Smooth muscle cell (in vitro differentiated cells): ENCODE results near the gene QPRT. TPM values are rescaled to one million over a fixed set of nuclear protein-coding genes. Genes with fewer than 3 reads are reported as not detected.
"Not testable (repeated sequence)": the region's sequence is repeated elsewhere in the genome, so short reads cannot be mapped to it uniquely, and the experiment has no call there.

ENCODE experiments used
- DNase-seq: peaks from one replicate; lab custom pipeline; 2025; ENCODE audit not compliant: unreplicated experiment; lab: John Stamatoyannopoulos, UW
- H2AFZ ChIP-seq: fragments of 200-600 bp; sonication (generic); 2 replicates; pipeline ENCODE4 v1.6.0; 2016; ENCODE audit warnings: antibody characterized with exemption, low read depth, mild to moderate bottlenecking
- H3F3A ChIP-seq: fragments of 200-600 bp; sonication (generic); 2 replicates; pipeline ENCODE4 v1.6.0; 2017; ENCODE audit warnings: antibody characterized with exemption, low read depth
- H3K27ac ChIP-seq: fragments of 200-600 bp; sonication (generic); 2 replicates; pipeline ENCODE4 v1.5.1; 2016; ENCODE audit warnings: low read depth, mild to moderate bottlenecking
- H3K27me3 ChIP-seq: fragments of 200-600 bp; sonication (generic); 2 replicates; pipeline ENCODE4 v1.6.1; 2016; ENCODE audit warnings: low read depth, mild to moderate bottlenecking
- H3K36me3 ChIP-seq: fragments of 200-600 bp; sonication (generic); 2 replicates; pipeline ENCODE4 v1.5.1; 2016; ENCODE audit warnings: low read depth
- H3K4me1 ChIP-seq: fragments of 200-600 bp; sonication (generic); 2 replicates; pipeline ENCODE4 v1.5.1; 2016; ENCODE audit warnings: low read depth
- H3K4me2 ChIP-seq: fragments of 200-600 bp; sonication (generic); 2 replicates; pipeline ENCODE4 v1.6.0; 2016; ENCODE audit warnings: mild to moderate bottlenecking
- H3K4me3 ChIP-seq: fragments of 200-600 bp; sonication (generic); 2 replicates; pipeline ENCODE4 v1.5.1; 2016; ENCODE audit warnings: mild to moderate bottlenecking
- H3K79me2 ChIP-seq: fragments of 200-600 bp; sonication (generic); 2 replicates; pipeline ENCODE4 v1.6.0; 2016; ENCODE audit warnings: low read depth, mild to moderate bottlenecking
- H3K9ac ChIP-seq: fragments of 200-600 bp; sonication (generic); 2 replicates; pipeline ENCODE4 v1.6.0; 2016; ENCODE audit warnings: low read depth
- H3K9me3 ChIP-seq: fragments of 200-600 bp; sonication (generic); replicated peaks from 2 replicates; pipeline ENCODE4 v1.5.1; 2016; ENCODE audit warnings: low read depth
- H4K20me1 ChIP-seq: fragments of 200-600 bp; sonication (generic); 2 replicates; pipeline ENCODE4 v1.6.0; 2016; ENCODE audit warnings: low read depth
- WGBS: methylation state at CpG from one replicate; pipeline ENCODE4 v1.1.7; 2016; ENCODE audit warnings: low lambda C conversion rate; 5-methylcytosine and 5-hydroxymethylcytosine counted together
- polyA plus RNA-seq: library from polyadenylated mRNA; unstranded; fragments of >200 nt; fragmentation: Nextera tagmentation; extraction: Ambion mirVana; gene quantifications from 2 replicates; pipeline ENCODE4 v1.2.1, GENCODE V29; 2016
- total RNA-seq: library from RNA; depleted of rRNA; stranded (reverse); fragments of >200 nt; gene quantifications from 2 replicates; pipeline ENCODE4 v1.2.3, GENCODE V29; 2014
- TF ChIP-seq, protein P1 (sequence below): fragments of 200-600 bp; sonication (generic); IDR thresholded peaks from 2 replicates; pipeline ENCODE4 v1.5.1; 2017; ENCODE audit warnings: borderline replicate concordance, mild to moderate bottlenecking, antibody characterized with exemption; ENCODE audit not compliant: insufficient read depth, poor library complexity, severe bottlenecking

QPRT gene
- total RNA-seq (67.4 and 69.6 TPM in 2 replicates), polyA plus RNA-seq (152 and 196 TPM in 2 replicates)

DNA sequence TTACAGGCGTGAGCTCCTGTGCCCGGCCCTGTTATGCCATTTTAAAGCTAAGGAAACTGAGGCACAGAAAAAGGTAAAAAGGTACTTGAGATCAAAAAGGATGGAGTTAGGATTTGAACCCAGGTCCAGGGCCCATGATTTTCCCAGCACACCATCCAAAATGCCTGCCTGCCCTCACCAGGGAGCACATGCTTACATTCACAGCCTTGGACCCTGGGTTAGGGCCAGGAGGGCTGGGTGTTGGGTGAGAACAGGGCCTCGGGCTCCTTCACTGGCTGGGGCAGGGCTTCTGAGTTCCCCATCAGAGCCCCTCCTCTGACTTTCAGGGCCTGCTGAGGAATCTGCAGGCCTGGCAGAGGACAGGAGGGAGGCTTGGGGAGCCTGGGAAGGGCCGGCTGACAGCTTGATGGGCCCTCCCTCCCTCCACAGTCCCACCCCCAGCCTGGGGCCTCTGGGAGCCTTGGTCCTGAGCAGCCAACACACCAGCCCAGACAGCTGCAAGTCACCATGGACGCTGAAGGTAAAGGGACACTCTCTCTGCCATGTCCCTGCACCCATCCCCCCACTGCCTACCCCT lies at the start of gene QPRT:
Gene QPRT, plus strand, starts transcription at position 490 of the 577 bp plus-strand sequence. Its CDS starts 18 bp downstream, at position 508.
- Histone ChIP-seq H3K9ac (peak within 1 kb of the TSS; percentile 77), H3K4me1 (peaks cover 7% of the 10 kb centered on the region), H3K27ac (peak within 1 kb of the TSS; percentile 79), H3K27me3 (no peaks in the 10 kb centered on the region), H2AFZ (peak within 1 kb of the TSS; percentile 70), H3K79me2 (peaks cover 45% of the 10 kb centered on the region), H4K20me1 (peaks cover 35% of the 10 kb centered on the region), H3K4me2 (peak within 1 kb of the TSS; percentile 94), H3F3A (no peaks in the 10 kb centered on the region), H3K9me3 (no peaks in the 10 kb centered on the region), H3K36me3 (no peaks in the 10 kb centered on the region), H3K4me3 (peak within 1 kb of the TSS; percentile 74)
- 63% methylated on average over 3 of the region's 5 CpGs for WGBS
- peak; percentile 56 for DNase-seq
- TF ChIP-seq, protein P1, sequence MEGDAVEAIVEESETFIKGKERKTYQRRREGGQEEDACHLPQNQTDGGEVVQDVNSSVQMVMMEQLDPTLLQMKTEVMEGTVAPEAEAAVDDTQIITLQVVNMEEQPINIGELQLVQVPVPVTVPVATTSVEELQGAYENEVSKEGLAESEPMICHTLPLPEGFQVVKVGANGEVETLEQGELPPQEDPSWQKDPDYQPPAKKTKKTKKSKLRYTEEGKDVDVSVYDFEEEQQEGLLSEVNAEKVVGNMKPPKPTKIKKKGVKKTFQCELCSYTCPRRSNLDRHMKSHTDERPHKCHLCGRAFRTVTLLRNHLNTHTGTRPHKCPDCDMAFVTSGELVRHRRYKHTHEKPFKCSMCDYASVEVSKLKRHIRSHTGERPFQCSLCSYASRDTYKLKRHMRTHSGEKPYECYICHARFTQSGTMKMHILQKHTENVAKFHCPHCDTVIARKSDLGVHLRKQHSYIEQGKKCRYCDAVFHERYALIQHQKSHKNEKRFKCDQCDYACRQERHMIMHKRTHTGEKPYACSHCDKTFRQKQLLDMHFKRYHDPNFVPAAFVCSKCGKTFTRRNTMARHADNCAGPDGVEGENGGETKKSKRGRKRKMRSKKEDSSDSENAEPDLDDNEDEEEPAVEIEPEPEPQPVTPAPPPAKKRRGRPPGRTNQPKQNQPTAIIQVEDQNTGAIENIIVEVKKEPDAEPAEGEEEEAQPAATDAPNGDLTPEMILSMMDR: no peak

DNA sequence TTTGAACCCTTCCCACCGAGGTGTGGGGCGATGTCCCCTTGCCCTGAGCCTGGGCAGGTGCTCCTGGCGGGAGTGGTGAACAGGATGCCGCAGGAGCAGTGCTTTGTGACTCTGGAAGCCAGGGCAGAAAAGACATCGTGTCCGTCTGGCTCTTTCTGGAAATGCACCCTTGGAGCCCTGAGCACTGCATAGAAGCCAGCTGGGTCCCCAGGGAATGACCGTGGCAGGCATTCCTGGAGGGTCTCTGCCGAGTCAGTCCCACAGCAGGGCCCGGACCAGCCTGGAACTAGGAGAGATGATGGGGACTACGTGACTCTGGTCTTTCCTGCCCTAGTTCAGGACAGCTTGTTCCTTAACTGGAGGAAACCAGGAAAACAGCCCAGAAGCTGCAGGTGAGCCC lies 49.7 kb upstream of the QPRT start:
- not testable (repeated sequence) for H3K4me1 ChIP-seq, H3K79me2 ChIP-seq, H3K36me3 ChIP-seq, H3F3A ChIP-seq, H4K20me1 ChIP-seq, DNase-seq, H3K4me3 ChIP-seq, H3K27me3 ChIP-seq, H2AFZ ChIP-seq, H3K9ac ChIP-seq, H3K4me2 ChIP-seq, H3K9me3 ChIP-seq, H3K27ac ChIP-seq
- WGBS: 93% methylated on average over 10 of the region's 10 CpGs

DNA sequence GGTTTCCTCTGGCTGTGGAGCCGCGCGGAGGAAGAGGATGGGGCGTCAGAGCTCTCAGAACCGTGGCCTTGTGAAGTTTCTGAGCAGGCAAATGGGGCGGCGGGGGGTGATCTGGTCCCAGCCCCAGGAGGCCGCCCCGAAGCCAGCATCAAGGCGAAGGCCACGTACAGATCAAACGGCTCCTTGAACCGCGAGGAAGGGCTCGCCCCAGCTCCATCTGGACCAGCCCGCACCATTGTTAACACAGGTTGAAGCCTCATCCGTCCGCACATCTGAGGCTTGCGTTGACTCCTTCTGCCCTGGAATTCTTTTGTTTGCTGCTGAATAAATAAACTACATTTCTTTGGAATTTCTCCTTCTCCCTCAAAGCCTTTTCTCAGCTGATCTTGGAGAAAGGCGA lies 47.3 kb upstream of the QPRT start:
- not testable (repeated sequence) for H3K4me2 ChIP-seq, H3K36me3 ChIP-seq, H4K20me1 ChIP-seq, H3F3A ChIP-seq, H3K27ac ChIP-seq, DNase-seq, H3K4me3 ChIP-seq, H3K9ac ChIP-seq, H3K9me3 ChIP-seq, H2AFZ ChIP-seq, H3K27me3 ChIP-seq, H3K4me1 ChIP-seq, H3K79me2 ChIP-seq
- 81% methylated on average over 20 of the region's 20 CpGs for WGBS

DNA sequence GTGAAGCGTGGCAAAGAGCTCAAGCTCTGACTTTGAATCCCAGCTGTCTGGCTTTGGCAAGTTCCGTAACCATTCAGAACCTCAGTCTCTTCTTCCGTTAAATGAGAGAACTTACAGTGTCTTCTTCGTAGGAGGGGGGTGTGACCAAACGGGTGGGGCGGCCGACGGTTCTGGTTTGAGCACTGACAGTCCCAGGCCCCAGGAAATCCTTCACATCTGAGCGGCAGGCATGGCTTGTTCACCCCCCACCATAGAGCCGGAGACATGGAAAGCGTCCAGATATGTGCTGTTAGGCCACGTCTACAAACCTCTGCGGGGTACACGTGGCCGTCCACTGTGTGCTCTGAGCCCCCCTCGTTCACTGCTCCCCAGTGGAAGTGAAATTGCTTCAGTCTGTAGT lies 43.1 kb upstream of the QPRT start:
- 76% methylated on average over 15 of the region's 16 CpGs for WGBS
- H3K79me2 ChIP-seq, H3K27me3 ChIP-seq, DNase-seq, H3K36me3 ChIP-seq, H4K20me1 ChIP-seq, H3F3A ChIP-seq, H3K9me3 ChIP-seq, H2AFZ ChIP-seq, H3K4me3 ChIP-seq, H3K4me1 ChIP-seq, H3K9ac ChIP-seq, H3K27ac ChIP-seq, H3K4me2 ChIP-seq: not testable (repeated sequence)

DNA sequence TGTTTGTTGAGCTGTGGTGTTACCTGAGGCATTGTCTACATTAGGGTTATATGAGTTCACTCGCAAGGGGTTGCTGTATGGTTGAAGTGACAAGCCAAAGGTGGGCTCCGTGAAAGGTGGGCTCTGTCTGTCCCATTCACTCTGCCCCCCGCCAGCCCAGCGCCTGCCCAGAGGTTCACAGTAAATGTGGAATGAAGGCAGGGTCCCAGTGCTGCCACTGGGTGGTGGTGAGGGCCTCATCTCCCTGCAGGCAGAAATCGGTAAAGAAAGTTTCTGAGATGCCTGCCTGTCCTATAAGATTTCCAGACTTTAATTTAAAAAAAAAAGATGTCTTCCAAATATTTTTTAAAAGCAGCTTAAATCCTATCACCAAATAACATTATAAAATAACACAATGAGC lies 42.6 kb upstream of the QPRT start:
- not testable (repeated sequence) for H3K9me3 ChIP-seq, H3F3A ChIP-seq, H4K20me1 ChIP-seq, H2AFZ ChIP-seq, H3K4me2 ChIP-seq, H3K27me3 ChIP-seq, H3K27ac ChIP-seq, H3K36me3 ChIP-seq, H3K4me1 ChIP-seq, DNase-seq, H3K79me2 ChIP-seq, H3K4me3 ChIP-seq, H3K9ac ChIP-seq
- WGBS: 58% methylated on average over 1 of the region's 5 CpGs

DNA sequence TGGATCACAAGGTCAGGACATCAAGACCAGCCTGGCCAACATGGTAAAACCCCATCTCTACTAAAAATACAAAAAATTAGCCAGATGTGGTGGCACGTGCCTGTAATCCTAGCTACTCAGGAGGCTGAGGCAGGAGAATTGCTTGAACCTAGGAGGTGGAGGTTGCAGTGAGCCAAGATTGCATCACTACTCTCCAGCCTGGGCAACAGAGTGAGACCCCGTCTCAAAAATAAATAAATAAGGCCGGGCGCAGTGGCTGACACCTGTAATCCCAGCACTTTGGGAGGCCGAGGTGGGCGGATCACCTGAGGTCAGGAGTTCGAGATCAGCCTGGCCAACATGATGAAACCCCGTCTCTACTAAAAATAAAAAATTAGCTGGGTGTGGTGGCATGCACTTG lies 40.2 kb upstream of the QPRT start:
- not testable (repeated sequence) for H3K9ac ChIP-seq, H4K20me1 ChIP-seq, DNase-seq, H3F3A ChIP-seq, H3K27ac ChIP-seq, H3K36me3 ChIP-seq, H2AFZ ChIP-seq, H3K4me3 ChIP-seq, H3K4me2 ChIP-seq, H3K79me2 ChIP-seq, H3K9me3 ChIP-seq, H3K4me1 ChIP-seq, H3K27me3 ChIP-seq
- WGBS: 97% methylated on average over 8 of the region's 8 CpGs
